Testis (tissue), 2 donors: ENCODE measurements around the gene PTPRG.

Source experiments
- POLR2A ChIP-seq: fragments of 450-650 bp; IDR thresholded peaks from one replicate; pipeline ENCODE4 v1.6.1; 2017; ENCODE audit warnings: antibody characterized with exemption, mild to moderate bottlenecking, moderate library complexity
- TF ChIP-seq, protein P1 (sequence below), 3 experiments: fragments of 450-650 bp in 2 of 3; fragments of 200-600 bp in 1 of 3; sonication (generic) in 1 of 3; IDR thresholded peaks; one replicate each; pipeline ENCODE4 v1.5.1; 2016 to 2019; ENCODE audit warnings: antibody characterized with exemption in 3 of 3, mild to moderate bottlenecking in 2 of 3, moderate library complexity in 1 of 3

- no peak for TF ChIP-seq POLR2A
- TF ChIP-seq, protein P1, sequence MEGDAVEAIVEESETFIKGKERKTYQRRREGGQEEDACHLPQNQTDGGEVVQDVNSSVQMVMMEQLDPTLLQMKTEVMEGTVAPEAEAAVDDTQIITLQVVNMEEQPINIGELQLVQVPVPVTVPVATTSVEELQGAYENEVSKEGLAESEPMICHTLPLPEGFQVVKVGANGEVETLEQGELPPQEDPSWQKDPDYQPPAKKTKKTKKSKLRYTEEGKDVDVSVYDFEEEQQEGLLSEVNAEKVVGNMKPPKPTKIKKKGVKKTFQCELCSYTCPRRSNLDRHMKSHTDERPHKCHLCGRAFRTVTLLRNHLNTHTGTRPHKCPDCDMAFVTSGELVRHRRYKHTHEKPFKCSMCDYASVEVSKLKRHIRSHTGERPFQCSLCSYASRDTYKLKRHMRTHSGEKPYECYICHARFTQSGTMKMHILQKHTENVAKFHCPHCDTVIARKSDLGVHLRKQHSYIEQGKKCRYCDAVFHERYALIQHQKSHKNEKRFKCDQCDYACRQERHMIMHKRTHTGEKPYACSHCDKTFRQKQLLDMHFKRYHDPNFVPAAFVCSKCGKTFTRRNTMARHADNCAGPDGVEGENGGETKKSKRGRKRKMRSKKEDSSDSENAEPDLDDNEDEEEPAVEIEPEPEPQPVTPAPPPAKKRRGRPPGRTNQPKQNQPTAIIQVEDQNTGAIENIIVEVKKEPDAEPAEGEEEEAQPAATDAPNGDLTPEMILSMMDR (IDR thresholded peaks at IDR 0.05): no peak
These were observed 728.6 kb downstream of the PTPRG start for GRCh38 chr3:62289922-62290321.
